ENCODE results near the gene RHEB.

DNA sequence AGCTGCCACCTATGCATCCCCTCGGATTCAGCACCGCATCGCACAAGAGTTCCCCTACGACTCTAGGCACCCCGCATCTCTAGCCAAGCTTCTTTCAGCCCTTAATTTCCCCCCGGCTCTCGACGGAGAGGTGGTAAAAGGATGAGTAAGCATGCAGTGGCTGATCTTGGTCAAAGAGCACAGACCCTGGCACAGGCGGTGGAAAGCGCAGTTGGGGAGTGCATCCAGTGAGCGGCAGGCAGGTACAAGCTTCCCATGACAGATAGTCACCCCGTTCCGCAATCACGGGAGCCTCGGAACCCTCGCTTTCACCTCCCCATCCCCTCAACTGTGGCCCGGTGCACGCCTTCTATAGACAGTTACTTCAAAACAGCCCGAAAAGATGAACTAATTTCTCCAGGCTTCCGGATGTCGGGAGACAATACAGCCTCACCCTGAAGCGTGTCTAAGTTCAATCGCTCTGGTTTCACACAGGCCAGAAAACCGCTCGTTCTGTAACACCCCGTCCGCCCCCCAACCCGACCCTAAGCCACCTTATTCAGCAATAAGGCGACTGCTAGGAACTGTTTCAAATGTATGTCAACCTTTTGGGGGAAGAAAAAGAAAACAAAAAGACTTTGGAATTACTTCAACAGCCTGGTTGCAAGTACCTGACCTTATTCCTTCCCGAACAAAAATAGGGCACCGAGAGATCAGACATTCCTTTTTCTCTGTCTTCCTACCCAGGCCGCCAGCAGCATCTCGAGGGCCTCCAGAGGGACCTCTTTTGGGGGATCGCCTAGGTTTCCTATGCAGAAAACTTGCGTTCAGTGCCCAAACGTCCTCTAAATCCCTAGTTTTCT, 1.4 kb downstream of the RHEB start:
- TF ChIP-seq GATA3 (IDR thresholded peaks at IDR 0.05; ENCODE audit: low read depth, low read length) (no peak), GATA2 (IDR thresholded peaks at IDR 0.05; ENCODE audit: low read depth, low read length) (no peak)
